Endothelial cell of umbilical vein (primary cell): ENCODE data around the gene UBASH3A. TPM values are rescaled to one million over a fixed set of nuclear protein-coding genes. Genes with fewer than 3 reads are reported as not detected.

Experiments
- BruUV-seq: library from RNA; stranded (reverse); fragments of 400-500 nt; replicated peaks from 2 replicates; lab custom pipeline; 2021; lab: Mats Ljungman, UMichigan
- CTCF ChIA-PET: fragments of 300-600, 350-600 bp; sonication (Branson Sonifier 250); formaldehyde crosslinking; loops from one replicate; lab custom pipeline; 2021; ENCODE audit warnings: antibody characterized with exemption, inconsistent platforms; lab: Charles Lee
- POLR2A ChIA-PET: fragments of 300-600, 350-600 bp; sonication (Branson Sonifier 250); formaldehyde crosslinking; loops from one replicate; lab custom pipeline; 2021; ENCODE audit warnings: antibody characterized with exemption, inconsistent platforms; lab: Charles Lee
- DNase-seq: peaks from one replicate; pipeline ENCODE4 v3.0.0-alpha.2; 2011; ENCODE audit warnings: low read depth, low spot score
- FAIRE-seq: peaks from 2 replicates; lab custom pipeline; 2011; peaks lifted over from hg19 to GRCh38; lab: Jason Lieb, UNC
- H2AFZ ChIP-seq: 2 replicates; pipeline ENCODE4 v1.6.0; 2012; ENCODE audit warnings: low read depth, low read length, control low read depth, inconsistent platforms
- H3K27ac ChIP-seq: 2 replicates; pipeline ENCODE4 v1.5.1; 2011; ENCODE audit warnings: low read depth, mild to moderate bottlenecking, control low read depth, low read length, moderate library complexity; ENCODE audit not compliant: insufficient read depth
- H3K27me3 ChIP-seq, 2 experiments: 2 replicates each; pipeline versions ENCODE4 v1.6.0 to v1.6.1; 2011; ENCODE audit warnings: low read length in 2 of 2, mixed read lengths in 1 of 2; ENCODE audit not compliant: control insufficient read depth in 2 of 2, insufficient read depth in 2 of 2
- H3K36me3 ChIP-seq, 2 experiments: 2 replicates in 1 of 2; 3 replicates in 1 of 2; pipeline ENCODE4 v1.5.1; 2011; ENCODE audit warnings: low read length in 2 of 2, mild to moderate bottlenecking in 1 of 2, moderate library complexity in 1 of 2; ENCODE audit not compliant: control insufficient read depth in 2 of 2, insufficient read depth in 2 of 2; ENCODE audit errors: extremely low read depth in 1 of 2
- H3K4me1 ChIP-seq: 3 replicates; pipeline ENCODE4 v1.5.1; 2011; ENCODE audit warnings: mild to moderate bottlenecking, low read length; ENCODE audit not compliant: control insufficient read depth, insufficient read depth; ENCODE audit errors: extremely low read depth
- H3K4me2 ChIP-seq: 2 replicates; pipeline ENCODE4 v1.6.1; 2011; ENCODE audit warnings: low read length, control low read depth, mixed read lengths; ENCODE audit not compliant: insufficient read depth
- H3K4me3 ChIP-seq, 3 experiments: fragments of 200-600 bp in 1 of 3; sonication (generic), shearing (Covaris generic) in 1 of 3; replicated peaks in 1 of 3; 2 replicates each; pipeline ENCODE4 v1.5.1; 2011 to 2016; ENCODE audit warnings: control low read depth in 3 of 3, low read length in 3 of 3, mild to moderate bottlenecking in 2 of 3, inconsistent platforms in 1 of 3, low read depth in 1 of 3, moderate library complexity in 1 of 3; ENCODE audit not compliant: insufficient read depth in 1 of 3
- H3K79me2 ChIP-seq: 2 replicates; pipeline ENCODE4 v1.6.0; 2012; ENCODE audit warnings: low read length, inconsistent platforms; ENCODE audit not compliant: control insufficient read depth, insufficient read depth
- H3K9ac ChIP-seq: replicated peaks from 2 replicates; pipeline ENCODE3; 2011; ENCODE audit warnings: low read length, control low read depth; ENCODE audit not compliant: insufficient read depth; ENCODE audit errors: extremely low read depth
- H3K9me1 ChIP-seq: replicated peaks from 3 replicates; pipeline ENCODE4 v1.6.0; 2011; ENCODE audit warnings: mild to moderate bottlenecking, low read length; ENCODE audit not compliant: control insufficient read depth, insufficient read depth; ENCODE audit errors: extremely low read depth
- H3K9me3 ChIP-seq: replicated peaks from 2 replicates; pipeline ENCODE4 v1.5.1; 2012; ENCODE audit warnings: low read length, inconsistent platforms; ENCODE audit not compliant: control insufficient read depth, insufficient read depth
- H4K20me1 ChIP-seq: replicated peaks from 2 replicates; pipeline ENCODE3; 2011; ENCODE audit warnings: mild to moderate bottlenecking, low read length; ENCODE audit not compliant: control insufficient read depth, insufficient read depth; ENCODE audit errors: extremely low read depth
- CTCF ChIP-seq, 2 donors: IDR thresholded peaks; 1 replicate in 1 of 2; 2 replicates in 1 of 2; pipeline ENCODE4 v1.5.1; 2011; ENCODE audit warnings: low read length in 2 of 2, mild to moderate bottlenecking in 2 of 2, moderate library complexity in 2 of 2, control low read depth in 1 of 2, inconsistent platforms in 1 of 2, low read depth in 1 of 2; ENCODE audit not compliant: insufficient read depth in 1 of 2; ENCODE audit errors: extremely low read depth in 1 of 2
- EZH2 ChIP-seq: IDR thresholded peaks from 2 replicates; pipeline ENCODE4 v1.6.1; 2012; ENCODE audit warnings: borderline replicate concordance, low read depth, mild to moderate bottlenecking, moderate library complexity, low read length, inconsistent platforms; ENCODE audit not compliant: severe bottlenecking
- FOS ChIP-seq: IDR thresholded peaks from 2 replicates; pipeline ENCODE4 v1.6.1; 2011; ENCODE audit warnings: mild to moderate bottlenecking, low read length, moderate library complexity, borderline replicate concordance; ENCODE audit not compliant: insufficient read depth
- GATA2 ChIP-seq: IDR thresholded peaks from 2 replicates; pipeline ENCODE4 v1.7.0; 2011; ENCODE audit warnings: low read depth, mild to moderate bottlenecking, moderate library complexity, mixed read lengths, low read length; ENCODE audit not compliant: insufficient read length, insufficient read depth
- JUN ChIP-seq: IDR thresholded peaks from 2 replicates; pipeline ENCODE4 v1.6.1; 2011; ENCODE audit warnings: borderline replicate concordance, low read depth; ENCODE audit not compliant: insufficient read length, insufficient read depth
- MAX ChIP-seq: IDR thresholded peaks from 2 replicates; pipeline ENCODE4 v1.6.1; 2011; ENCODE audit not compliant: insufficient read depth, insufficient read length
- MYC ChIP-seq: IDR thresholded peaks from one replicate; pipeline ENCODE4 v1.6.1; 2011; ENCODE audit warnings: mild to moderate bottlenecking, low read depth, low read length
- POLR2A ChIP-seq: IDR thresholded peaks from 2 replicates; pipeline ENCODE4 v1.6.1; 2012; ENCODE audit warnings: low read depth, mild to moderate bottlenecking, control low read depth, low read length
- POLR2AphosphoS5 ChIP-seq: IDR thresholded peaks from 2 replicates; pipeline ENCODE4 v1.6.1; 2012; ENCODE audit warnings: low read depth, mild to moderate bottlenecking, control low read depth, low read length, moderate library complexity; ENCODE audit not compliant: insufficient read depth
- dilution Hi-C: fragments of 300-500 bp; cut with MboI; formaldehyde crosslinking; loops from one replicate; pipeline ENCODE4 v1.15.0; 2019; ENCODE audit warnings: low sequenced_read_pairs; ENCODE audit not compliant: extremely low pct_ligation_motif_present
- intact Hi-C: fragments of 100-400 bp; cut with micrococcal nuclease; formaldehyde crosslinking; loops from one replicate; pipeline ENCODE4 v1.10.0; 2022
- polyA plus RNA-seq, 4 experiments: library from polyadenylated mRNA; depleted of rRNA in 3 of 4; stranded (reverse) in 3 of 4; unstranded in 1 of 4; fragments of >200 nt; gene quantifications; 2 replicates each; pipeline versions ENCODE4 v1.2.1 to v1.2.3, GENCODE V29; 2011 to 2012; ENCODE audit warnings: missing spikeins in 1 of 4
- total RNA-seq: library from RNA; stranded (reverse); gene quantifications from 2 replicates; pipeline ENCODE4 v1.2.3, GENCODE V29; 2021

UBASH3A gene
- total and polyA plus RNA-seq, 2 donors (not counting 3 experiments of a cell fraction or from before 2014, with no cell fraction given), result not detected

GRCh38 chr21:42468491-42469131 lies 64.9 kb downstream of the UBASH3A start:
- ChIA-PET POLR2A (no interaction called here), CTCF (no interaction called here)
- H3K4me1 ChIP-seq, result peaks cover 3% of the 10 kb centered on the region
- intact Hi-C loops (no loop called here), dilution Hi-C loops (no loop called here)
- peaks cover 2 to 4% of the 10 kb centered on the region in 2 experiments for H3K27me3 ChIP-seq
- H3K27ac ChIP-seq, result no peak overlapping the region
- H3K9me1 ChIP-seq, result no peaks in the 10 kb centered on the region
- H2AFZ ChIP-seq, result no peak overlapping the region
- no TSS peak for BruUV-seq
- TF ChIP-seq EZH2 (no peak), MAX (no peak), MYC (no peak), FOS (no peak), GATA2 (no peak), POLR2AphosphoS5 (no peak), POLR2A (no peak), JUN (no peak), CTCF (IDR thresholded peaks at IDR 0.05; ENCODE audit: extremely low read depth in 1 of 2, insufficient read depth in 1 of 2, low read depth in 1 of 2, low read length in 2 of 2) (no peak)
- no peak for FAIRE-seq
- no peaks in the 10 kb centered on the region for H3K36me3 ChIP-seq
- DNase-seq, result no peak
- H3K9ac ChIP-seq, result no peak overlapping the region
- H3K9me3 ChIP-seq, result no peaks in the 10 kb centered on the region
- no peaks in the 10 kb centered on the region for H4K20me1 ChIP-seq
- no peaks in the 10 kb centered on the region for H3K79me2 ChIP-seq
- H3K4me2 ChIP-seq, result no peak overlapping the region
- no peak overlapping the region for H3K4me3 ChIP-seq
